Measurements from ENCODE around the gene SRRM1. TPM values are rescaled to one million over a fixed set of nuclear protein-coding genes. Genes with fewer than 3 reads are reported as not detected.
A peak's percentile ranks its signal among the peaks of the same experiment; 100 is the strongest.

SRRM1 gene
- total and polyA plus RNA-seq, 2 donors (not counting 3 experiments of a cell fraction or from before 2014, with no cell fraction given): 39.7 to 163 TPM

- POLR2A ChIA-PET: no interaction called here
- FAIRE-seq: no peak
Observed at GRCh38 chr1:24641646-24642151, 1.4 kb upstream of the SRRM1 start.

More at GRCh38 chr1:24641646-24642151, 1.4 kb upstream of the SRRM1 start:
- dilution Hi-C loops (cut with MboI; ENCODE audit: extremely low pct_ligation_motif_present, low sequenced_read_pairs): no loop called here
- Histone ChIP-seq H3K4me2 (ENCODE audit: insufficient read depth, low read length) (peak overlapping the region; percentile 81), H3K9ac (replicated peaks; ENCODE audit: extremely low read depth, insufficient read depth, low read length) (peak overlapping the region; percentile 85), H3K36me3 (ENCODE audit: control insufficient read depth in 2 of 2, extremely low read depth in 1 of 2, insufficient read depth in 2 of 2, low read length in 2 of 2) (peaks cover 0 to 5% of the 10 kb centered on the region in 2 experiments), H4K20me1 (replicated peaks; ENCODE audit: control insufficient read depth, extremely low read depth, insufficient read depth, low read length) (peaks cover 6% of the 10 kb centered on the region), H3K4me1 (ENCODE audit: control insufficient read depth, extremely low read depth, insufficient read depth, low read length) (peaks cover 18% of the 10 kb centered on the region), H3K27ac (ENCODE audit: insufficient read depth, low read depth, low read length) (peak overlapping the region; percentile 84), H3K9me1 (replicated peaks; ENCODE audit: control insufficient read depth, extremely low read depth, insufficient read depth, low read length) (no peaks in the 10 kb centered on the region), H3K4me3 (replicated peaks in 1 of 3; ENCODE audit: insufficient read depth in 1 of 3, low read depth in 1 of 3, low read length in 3 of 3) (peak overlapping the region; percentile 19 to 58 (median 43)), H3K9me3 (replicated peaks; ENCODE audit: control insufficient read depth, insufficient read depth, low read length) (no peaks in the 10 kb centered on the region), H3K79me2 (ENCODE audit: control insufficient read depth, insufficient read depth, low read length) (peaks cover 33% of the 10 kb centered on the region), H2AFZ (ENCODE audit: low read depth, low read length) (peak overlapping the region; percentile 65), H3K27me3 (ENCODE audit: control insufficient read depth in 2 of 2, insufficient read depth in 2 of 2, low read length in 2 of 2) (peaks cover 6% of the 10 kb centered on the region in 2 experiments)
- BruUV-seq (replicated peaks): no TSS peak
- CTCF ChIA-PET: interaction anchor here (1.1 to 1.9 kb wide), 5 partner anchors 55 to 492 kb away, joined by 3 to 10 read pairs (median 4); no protein-coding TSS in a partner anchor
- TF ChIP-seq POLR2A (IDR thresholded peaks at IDR 0.05; ENCODE audit: low read depth, low read length) (no peak), GATA2 (IDR thresholded peaks at IDR 0.05; ENCODE audit: insufficient read depth, insufficient read length, low read depth, low read length) (no peak), MYC (IDR thresholded peaks at IDR 0.05; ENCODE audit: low read depth, low read length) (no peak), POLR2AphosphoS5 (IDR thresholded peaks at IDR 0.05; ENCODE audit: insufficient read depth, low read depth, low read length) (no peak), FOS (IDR thresholded peaks at IDR 0.05; ENCODE audit: borderline replicate concordance, insufficient read depth, low read length) (no peak), EZH2 (IDR thresholded peaks at IDR 0.05; ENCODE audit: borderline replicate concordance, low read depth, low read length, severe bottlenecking) (no peak), JUN (IDR thresholded peaks at IDR 0.05; ENCODE audit: borderline replicate concordance, insufficient read depth, insufficient read length, low read depth) (no peak)
- TF ChIP-seq, protein P1, sequence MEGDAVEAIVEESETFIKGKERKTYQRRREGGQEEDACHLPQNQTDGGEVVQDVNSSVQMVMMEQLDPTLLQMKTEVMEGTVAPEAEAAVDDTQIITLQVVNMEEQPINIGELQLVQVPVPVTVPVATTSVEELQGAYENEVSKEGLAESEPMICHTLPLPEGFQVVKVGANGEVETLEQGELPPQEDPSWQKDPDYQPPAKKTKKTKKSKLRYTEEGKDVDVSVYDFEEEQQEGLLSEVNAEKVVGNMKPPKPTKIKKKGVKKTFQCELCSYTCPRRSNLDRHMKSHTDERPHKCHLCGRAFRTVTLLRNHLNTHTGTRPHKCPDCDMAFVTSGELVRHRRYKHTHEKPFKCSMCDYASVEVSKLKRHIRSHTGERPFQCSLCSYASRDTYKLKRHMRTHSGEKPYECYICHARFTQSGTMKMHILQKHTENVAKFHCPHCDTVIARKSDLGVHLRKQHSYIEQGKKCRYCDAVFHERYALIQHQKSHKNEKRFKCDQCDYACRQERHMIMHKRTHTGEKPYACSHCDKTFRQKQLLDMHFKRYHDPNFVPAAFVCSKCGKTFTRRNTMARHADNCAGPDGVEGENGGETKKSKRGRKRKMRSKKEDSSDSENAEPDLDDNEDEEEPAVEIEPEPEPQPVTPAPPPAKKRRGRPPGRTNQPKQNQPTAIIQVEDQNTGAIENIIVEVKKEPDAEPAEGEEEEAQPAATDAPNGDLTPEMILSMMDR (IDR thresholded peaks at IDR 0.05; ENCODE audit: extremely low read depth in 1 of 2, insufficient read depth in 1 of 2, low read depth in 1 of 2, low read length in 2 of 2): no peak
- TF ChIP-seq, protein P2, sequence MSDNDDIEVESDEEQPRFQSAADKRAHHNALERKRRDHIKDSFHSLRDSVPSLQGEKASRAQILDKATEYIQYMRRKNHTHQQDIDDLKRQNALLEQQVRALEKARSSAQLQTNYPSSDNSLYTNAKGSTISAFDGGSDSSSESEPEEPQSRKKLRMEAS (IDR thresholded peaks at IDR 0.05; ENCODE audit: insufficient read depth, insufficient read length): no peak
- DNase-seq (ENCODE audit: low read depth, low spot score): peak; percentile 28
- intact Hi-C loops (cut with micrococcal nuclease): loop anchor here (2.0 to 5.0 kb wide), 5 partner anchors 106 to 591 kb away; partner anchors contain the start of genes CLIC4, STPG1 and SYF2

Data from endothelial cell of umbilical vein (primary cell).